H4 (cell line): ENCODE data around the gene CD109. TPM values are rescaled to one million over a fixed set of nuclear protein-coding genes. Genes with fewer than 3 reads are reported as not detected.

Source experiments
- DNase-seq: peaks from one replicate; pipeline ENCODE4 v3.0.0-alpha.2; 2015; ENCODE audit warnings: low spot score
- total RNA-seq: library from RNA; depleted of rRNA; stranded (reverse); fragments of >200 nt; shearing (Covaris generic); gene quantifications from 2 replicates; pipeline ENCODE4 v1.2.3, GENCODE V29; 2014; rRNA removed

The CD109 gene
- total RNA-seq, 1 experiment from 2014 or later = 22.9 TPM

- no peak for DNase-seq
Observed at GRCh38 chr6:73857341-73857890, 161.4 kb downstream of the CD109 start.

DNA sequence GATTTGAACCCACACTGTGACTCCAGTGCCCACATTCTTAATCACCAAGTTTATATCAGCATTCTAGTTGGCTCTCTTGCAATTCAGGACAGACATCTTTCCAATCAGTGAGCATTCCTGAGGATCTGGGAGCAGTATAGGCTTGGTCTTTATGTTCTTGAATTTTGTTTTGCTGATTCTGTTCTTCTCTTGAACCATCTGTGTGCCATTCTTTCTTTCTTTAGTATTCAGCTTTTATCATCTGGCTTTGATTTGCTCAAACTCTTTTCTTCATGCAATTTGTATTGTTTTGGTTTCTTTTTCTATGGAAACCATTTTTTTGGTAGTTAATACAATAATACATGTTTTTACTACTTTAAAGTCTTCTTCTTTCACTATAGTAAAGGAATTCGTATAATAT is 162.4 kb downstream of the CD109 start:
- no peak for DNase-seq

GRCh38 chr6:73860303-73860702 is 164.3 kb downstream of the CD109 start:
- no peak for DNase-seq

GRCh38 chr6:73866305-73866704 is 170.3 kb downstream of the CD109 start:
- no peak for DNase-seq

- DNase-seq = no peak
Observed at GRCh38 chr6:73867411-73867810, 171.4 kb downstream of the CD109 start.

DNA sequence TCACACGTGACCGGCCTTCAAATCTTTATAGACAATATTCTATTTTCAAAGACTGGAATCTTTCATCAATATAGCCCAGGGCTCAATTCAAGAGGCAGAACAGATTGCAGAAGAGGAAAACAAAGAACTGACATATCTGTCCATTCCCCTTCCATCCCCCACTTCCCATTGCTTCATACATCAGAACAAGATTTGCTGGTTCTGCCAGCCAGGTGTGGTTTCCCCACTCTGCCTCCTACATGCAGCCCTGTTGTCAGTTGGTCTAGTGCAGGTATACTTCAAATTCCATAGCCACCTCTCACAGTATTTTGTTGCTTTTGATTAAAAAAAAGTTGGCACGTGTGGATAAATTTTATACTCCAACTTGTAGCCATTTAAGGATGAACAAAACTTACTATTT is 174.9 kb downstream of the CD109 start:
- DNase-seq = no peak

- no peak for DNase-seq
Observed at GRCh38 chr6:73873081-73873480, 177.1 kb downstream of the CD109 start.

Other genes starting within 250 kb of the CD109 start
- gene CGAS, start 243.9 kb upstream of the CD109 start, total RNA-seq = not detected in 2 replicates
- gene MTO1, start 234.5 kb upstream of the CD109 start, total RNA-seq = 17.0 and 17.4 TPM in 2 replicates
- 10,897 and 11,774 TPM in 2 replicates for gene EEF1A1, start 175.2 kb upstream of the CD109 start, total RNA-seq
- gene SLC17A5, start 42.2 kb upstream of the CD109 start, total RNA-seq = 6.5 and 11.9 TPM in 2 replicates